Tongue (tissue), 2 donors: ENCODE measurements around the gene SIX5. TPM values are rescaled to one million over a fixed set of nuclear protein-coding genes. Genes with fewer than 3 reads are reported as not detected.

Experiments
- DNase-seq: peaks from one replicate; pipeline ENCODE4 v3.0.0-alpha.2; 2015
- total RNA-seq: library from RNA; depleted of rRNA; stranded (reverse); fragments of >200 nt; gene quantifications from one replicate; pipeline ENCODE4 v1.2.3, GENCODE V29; 2014

Gene SIX5
- total RNA-seq, 1 donor from 2014 or later: 21.5 TPM

- no peak for DNase-seq
Observed at GRCh38 chr19:45773384-45773783, 4.3 kb upstream of the SIX5 start.

- no peak for DNase-seq
Observed at GRCh38 chr19:45772912-45773311, 3.9 kb upstream of the SIX5 start.

- DNase-seq: no peak
Observed at GRCh38 chr19:45772130-45772840, 3.2 kb upstream of the SIX5 start.

GRCh38 chr19:45771311-45771933, 2.4 kb upstream of the SIX5 start:
- no peak for DNase-seq

GRCh38 chr19:45770192-45771101, 1.4 kb upstream of the SIX5 start:
- peak; percentile 99 for DNase-seq

GRCh38 chr19:45769821-45770191, 754 bp upstream of the SIX5 start:
- DNase-seq: peak; percentile 75

- no peak for DNase-seq
Observed at GRCh38 chr19:45768655-45768983, 433 bp downstream of the SIX5 start.

GRCh38 chr19:45767881-45768654, 984 bp downstream of the SIX5 start:
- peak; percentile 80 for DNase-seq

- DNase-seq: peak; percentile 93
Observed at GRCh38 chr19:45767410-45767880, 1.6 kb downstream of the SIX5 start.

- DNase-seq: no peak
Observed at GRCh38 chr19:45766869-45767346, 2.1 kb downstream of the SIX5 start.

GRCh38 chr19:45766296-45766868, 2.7 kb downstream of the SIX5 start:
- DNase-seq: no peak

GRCh38 chr19:45765702-45766295, 3.3 kb downstream of the SIX5 start:
- no peak for DNase-seq

GRCh38 chr19:45764945-45765701, 3.9 kb downstream of the SIX5 start:
- DNase-seq: no peak

- no peak for DNase-seq
Observed at GRCh38 chr19:45764475-45764874, 4.6 kb downstream of the SIX5 start.

GRCh38 chr19:45763691-45764294, 5.3 kb downstream of the SIX5 start:
- DNase-seq: no peak

- DNase-seq: no peak
Observed at GRCh38 chr19:45762870-45763631, 6.0 kb downstream of the SIX5 start.

- DNase-seq: no peak
Observed at GRCh38 chr19:45761714-45762113, 7.3 kb downstream of the SIX5 start.

- no peak for DNase-seq
Observed at GRCh38 chr19:45758921-45759320, 10.1 kb downstream of the SIX5 start.

GRCh38 chr19:45757695-45758094, 11.4 kb downstream of the SIX5 start:
- DNase-seq: no peak
